SK-N-SH treated with all-trans-retinoic acid at 6 μM for 48 hours (cell line): Measurements from ENCODE around the gene SHISA4.
"Not testable (repeated sequence)": the region's sequence is repeated elsewhere in the genome, so short reads cannot be mapped to it uniquely, and the experiment has no call there.

ENCODE experiments used
- ATAC-seq: fragments of 200-7000 bp; cut with Tn5 transposase; 3 replicates; pipeline ENCODE4 v1.9.1; 2020; ENCODE audit warnings: mild to moderate bottlenecking, moderate library complexity
- BACH2 ChIP-seq: fragments of 250-450 bp; sonication (Bioruptor Pico); IDR thresholded peaks from 2 replicates; pipeline ENCODE4 v1.9.0; 2021; ENCODE audit warnings: mild to moderate bottlenecking, borderline replicate concordance
- CREB5 ChIP-seq: fragments of 250-450 bp; sonication (Bioruptor Pico); IDR thresholded peaks from 2 replicates; pipeline ENCODE4 v1.5.1; 2020; ENCODE audit warnings: low read depth, mild to moderate bottlenecking, moderate library complexity
- CSDC2 ChIP-seq: fragments of 250-450 bp; sonication (Bioruptor Pico); IDR thresholded peaks from 2 replicates; pipeline ENCODE4 v1.5.0; 2020; ENCODE audit warnings: mild to moderate bottlenecking, moderate library complexity
- CSRNP3 ChIP-seq: fragments of 250-450 bp; sonication (Bioruptor Pico); IDR thresholded peaks from 2 replicates; pipeline ENCODE4 v1.5.1; 2021; ENCODE audit warnings: mild to moderate bottlenecking, moderate library complexity
- OSR1 ChIP-seq: fragments of 250-450 bp; sonication (Bioruptor Pico); IDR thresholded peaks from 2 replicates; pipeline ENCODE4 v1.8.0; 2022; ENCODE audit warnings: moderate library complexity, mild to moderate bottlenecking, inconsistent platforms
- PATZ1 ChIP-seq: fragments of 250-450 bp; sonication (Bioruptor Pico); IDR thresholded peaks from 2 replicates; pipeline ENCODE4 v1.8.0; 2020; ENCODE audit warnings: mild to moderate bottlenecking, moderate library complexity, borderline replicate concordance
- POU6F1 ChIP-seq: fragments of 250-450 bp; sonication (Bioruptor Pico); IDR thresholded peaks from 2 replicates; pipeline ENCODE4 v1.8.0; 2021; ENCODE audit warnings: low read depth, mild to moderate bottlenecking, moderate library complexity, borderline replicate concordance
- RARB ChIP-seq: fragments of 250-450 bp; sonication (Bioruptor Pico); IDR thresholded peaks from 2 replicates; pipeline ENCODE4 v1.8.0; 2021; ENCODE audit warnings: mild to moderate bottlenecking, moderate library complexity
- SNAI2 ChIP-seq: fragments of 250-450 bp; sonication (Bioruptor Pico); IDR thresholded peaks from 2 replicates; pipeline ENCODE4 v1.5.0; 2020; ENCODE audit warnings: mild to moderate bottlenecking, moderate library complexity
- TCF4 ChIP-seq: fragments of 250-450 bp; sonication (Bioruptor Pico); IDR thresholded peaks from 2 replicates; pipeline ENCODE4 v1.8.0; 2021; ENCODE audit warnings: mild to moderate bottlenecking, moderate library complexity, borderline replicate concordance
- TOX ChIP-seq: fragments of 250-450 bp; sonication (Bioruptor Pico); IDR thresholded peaks from 2 replicates; pipeline ENCODE4 v1.8.0; 2021; ENCODE audit warnings: mild to moderate bottlenecking, moderate library complexity, borderline replicate concordance
- ZC3H10 ChIP-seq: fragments of 250-450 bp; sonication (Bioruptor Pico); IDR thresholded peaks from 2 replicates; pipeline ENCODE4 v1.5.1; 2021; ENCODE audit warnings: mild to moderate bottlenecking, moderate library complexity
- ZFP30 ChIP-seq: fragments of 450-650 bp; formaldehyde crosslinking; IDR thresholded peaks from 2 replicates; pipeline ENCODE4 v1.5.0; 2022; ENCODE audit warnings: mild to moderate bottlenecking, moderate library complexity

The SHISA4 gene

GRCh38 chr1:201938440-201939035 is 49.8 kb downstream of the SHISA4 start (continued):
- no peak for TF ChIP-seq CSRNP3

- TF ChIP-seq BACH2 (CRISPR knock-in tag): no peak
- no peak for TF ChIP-seq SNAI2 (CRISPR knock-in tag)
- TF ChIP-seq ZFP30 (CRISPR knock-in tag): no peak
- no peak for TF ChIP-seq ZC3H10 (CRISPR knock-in tag)
- no peak for TF ChIP-seq TOX (CRISPR knock-in tag)
- no peak for TF ChIP-seq CSDC2
- no peak for TF ChIP-seq PATZ1
- TF ChIP-seq, all 23 proteins: peak for 0
- no peak for ATAC-seq
These were observed 50.5 kb downstream of the SHISA4 start for GRCh38 chr1:201939148-201939547.

- TF ChIP-seq CSDC2 (no peak), RARB (CRISPR knock-in tag) (no peak), POU6F1 (CRISPR knock-in tag) (no peak), CREB5 (no peak), TCF4 (CRISPR knock-in tag) (no peak), OSR1 (CRISPR knock-in tag) (no peak)
- no peak for ATAC-seq
These were observed 50.9 kb downstream of the SHISA4 start for GRCh38 chr1:201939574-201939973.

GRCh38 chr1:201940316-201940715 is 51.6 kb downstream of the SHISA4 start:
- not testable (repeated sequence) for ATAC-seq

GRCh38 chr1:201941420-201942128 is 52.9 kb downstream of the SHISA4 start:
- no peak for TF ChIP-seq ZFP30 (CRISPR knock-in tag)
- no peak for TF ChIP-seq CREB5
- ATAC-seq: no peak

GRCh38 chr1:201942129-201942495 is 53.4 kb downstream of the SHISA4 start:
- TF ChIP-seq CSRNP3 (no peak), ZC3H10 (CRISPR knock-in tag) (no peak), ZFP30 (CRISPR knock-in tag) (no peak)
- ATAC-seq: no peak
